ENCODE data around the gene CSF3R. TPM values are rescaled to one million over a fixed set of nuclear protein-coding genes. Genes with fewer than 3 reads are reported as not detected.
A peak's percentile ranks its signal among the peaks of the same experiment; 100 is the strongest.

The CSF3R gene
- total RNA-seq, 1 experiment from 2014 or later: not detected

GRCh38 chr1:36420836-36421317 lies 61.8 kb downstream of the CSF3R start:
- peak; percentile 88 for DNase-seq (ENCODE audit: low read depth)

GRCh38 chr1:36420409-36420808 lies 62.3 kb downstream of the CSF3R start:
- no peak for DNase-seq (ENCODE audit: low read depth)

GRCh38 chr1:36419569-36419968 lies 63.1 kb downstream of the CSF3R start:
- no peak for DNase-seq (ENCODE audit: low read depth)

- no peak for DNase-seq (ENCODE audit: low read depth)
These were observed 63.6 kb downstream of the CSF3R start for GRCh38 chr1:36419140-36419539.

GRCh38 chr1:36417931-36418330 lies 64.8 kb downstream of the CSF3R start:
- no peak for DNase-seq (ENCODE audit: low read depth)

Small RNA genes within 50 kb of the gene (small RNA-seq; reads per million reads assigned to genes)
- 0.07 reads per million for gene SNORA63C

Other genes starting within 250 kb of the CSF3R start
- gene SH3D21, start 176.5 kb downstream of the CSF3R start, total RNA-seq (2014; rRNA removed; shearing (Covaris generic)): 0.88 and 2.6 TPM in 2 replicates
- gene EVA1B, start 159.3 kb downstream of the CSF3R start, total RNA-seq (2014; rRNA removed; shearing (Covaris generic)): 23.1 and 33.5 TPM in 2 replicates
- gene STK40, start 97.0 kb downstream of the CSF3R start, total RNA-seq (2014; rRNA removed; shearing (Covaris generic)): 19.9 and 22.3 TPM in 2 replicates
- gene LSM10, start 85.0 kb downstream of the CSF3R start, total RNA-seq (2014; rRNA removed; shearing (Covaris generic)): 13.4 and 13.6 TPM in 2 replicates
- 1.4 and 1.8 TPM in 2 replicates for gene OSCP1, start 32.5 kb downstream of the CSF3R start, total RNA-seq (2014; rRNA removed; shearing (Covaris generic))
- gene MRPS15, start 18.5 kb downstream of the CSF3R start, total RNA-seq (2014; rRNA removed; shearing (Covaris generic)): 108 and 130 TPM in 2 replicates

Data from HT1080 (cell line).